Prostate gland (tissue), 2 donors: ENCODE results near the gene HMCES. TPM values are rescaled to one million over a fixed set of nuclear protein-coding genes. Genes with fewer than 3 reads are reported as not detected.
A peak's percentile ranks its signal among the peaks of the same experiment; 100 is the strongest.

Experiments
- DNase-seq: peaks from one replicate; pipeline ENCODE4 v3.0.0-alpha.2; 2019; ENCODE audit warnings: low spot score
- H3K27ac ChIP-seq, 2 donors: fragments of 200-600 bp; sonication (generic); 2 replicates each; pipeline ENCODE4 v1.5.1; 2017 to 2019
- H3K27me3 ChIP-seq: fragments of 200-600 bp; sonication (generic); replicated peaks from 2 replicates; pipeline ENCODE4 v1.5.1; 2019; ENCODE audit not compliant: insufficient read depth
- H3K36me3 ChIP-seq, 2 donors: fragments of 200-600 bp; sonication (generic); 1 replicate in 1 of 2; 2 replicates in 1 of 2; pipeline versions ENCODE4 v1.5.1 to v1.8.1; 2017 to 2019
- H3K4me1 ChIP-seq: fragments of 200-600 bp; sonication (generic); replicated peaks from 2 replicates; pipeline ENCODE4 v1.5.1; 2019
- H3K4me3 ChIP-seq, 2 donors: fragments of 200-600 bp; sonication (generic); 2 replicates each; pipeline ENCODE4 v1.5.1; 2017 to 2019
- H3K9me3 ChIP-seq: fragments of 200-600 bp; sonication (generic); 2 replicates; pipeline ENCODE4 v1.5.1; 2017
- CTCF ChIP-seq, 4 experiments: fragments of 200-600 bp in 2 of 4; fragments of 450-650 bp in 2 of 4; sonication (generic) in 2 of 4; IDR thresholded peaks; 1 replicate in 3 of 4; 2 replicates in 1 of 4; pipeline ENCODE4 v1.5.1; 2016 to 2019; ENCODE audit warnings: antibody characterized with exemption in 4 of 4, mild to moderate bottlenecking in 2 of 4, moderate library complexity in 2 of 4
- POLR2A ChIP-seq: fragments of 450-650 bp; IDR thresholded peaks from one replicate; pipeline ENCODE4 v1.6.1; 2016; ENCODE audit warnings: antibody characterized with exemption, mild to moderate bottlenecking
- POLR2AphosphoS5 ChIP-seq: sonication (generic); formaldehyde crosslinking; IDR thresholded peaks from one replicate; pipeline ENCODE4 v1.6.1; 2017; ENCODE audit warnings: antibody characterized with exemption
- WGBS: methylation state at CpG from one replicate; pipeline ENCODE4 v1.1.5; 2018; 5-methylcytosine and 5-hydroxymethylcytosine counted together
- intact Hi-C: fragments of 100-400 bp; cut with DNase I; formaldehyde crosslinking; loops from one replicate; pipeline ENCODE4 v1.14.2; 2022
- total RNA-seq, 2 donors: library from RNA; depleted of rRNA; stranded (reverse); fragments of >200 nt; gene quantifications; one replicate each; pipeline ENCODE4 v1.1.0, GENCODE V29; 2016

The HMCES gene
- total RNA-seq, 2 donors from 2014 or later, result 29.1 to 34.9 TPM

GRCh38 chr3:129276385-129276784, 2.3 kb upstream of the HMCES start:
- H3K9me3 ChIP-seq, result no peaks in the 10 kb centered on the region
- 65% methylated on average over 2 of the region's 2 CpGs for WGBS
- TF ChIP-seq POLR2AphosphoS5, result no peak
- no peak for TF ChIP-seq POLR2A
- TF ChIP-seq CTCF (IDR thresholded peaks at IDR 0.05), result no peak
- H3K4me3 ChIP-seq, result no peak overlapping the region
- H3K27me3 ChIP-seq, result no peaks in the 10 kb centered on the region
- no peaks in the 10 kb centered on the region for H3K4me1 ChIP-seq
- intact Hi-C loops, result no loop called here
- H3K36me3 ChIP-seq, result peaks cover 17 to 22% of the 10 kb centered on the region in 2 donors
- DNase-seq, result no peak
- no peak overlapping the region for H3K27ac ChIP-seq

GRCh38 chr3:129277829-129278271, 820 bp upstream of the HMCES start:
- Histone ChIP-seq H3K4me3 (peak overlapping the region in 1 of 2 donors; percentile 90), H3K27ac (peak overlapping the region; percentile 92 to 97), H3K9me3 (no peaks in the 10 kb centered on the region), H3K36me3 (peaks cover 8 to 9% of the 10 kb centered on the region in 2 donors), H3K27me3 (no peaks in the 10 kb centered on the region), H3K4me1 (no peaks in the 10 kb centered on the region)
- intact Hi-C loops, result loop anchor here (2.0 kb wide), 1 partner anchor 39 kb away; a partner anchor contains a TSS
- DNase-seq, result no peak
- WGBS, result 60% methylated on average over 11 of the region's 11 CpGs
- TF ChIP-seq CTCF (IDR thresholded peaks at IDR 0.05), result no peak
- TF ChIP-seq POLR2A, result no peak
- TF ChIP-seq POLR2AphosphoS5, result no peak

GRCh38 chr3:129278966-129279906, 566 bp downstream of the HMCES start:
- TF ChIP-seq POLR2A (no peak), POLR2AphosphoS5 (no peak), CTCF (IDR thresholded peaks at IDR 0.05) (no peak)
- H3K4me3 ChIP-seq, result peak overlapping the region; percentile 90 to 95
- peaks cover 2 to 4% of the 10 kb centered on the region in 2 donors for H3K36me3 ChIP-seq
- no peaks in the 10 kb centered on the region for H3K27me3 ChIP-seq
- under 1% methylated on average over 80 of the region's 82 CpGs for WGBS
- H3K27ac ChIP-seq, result peak overlapping the region; percentile 92 to 97
- H3K4me1 ChIP-seq, result no peaks in the 10 kb centered on the region
- no peaks in the 10 kb centered on the region for H3K9me3 ChIP-seq
- DNase-seq, result no peak
- intact Hi-C loops, result loop anchor here (2.0 kb wide), 1 partner anchor 38 kb away; a partner anchor contains a TSS

- Histone ChIP-seq H3K27me3 (no peaks in the 10 kb centered on the region), H3K27ac (no peak overlapping the region), H3K36me3 (peaks cover 0 to under 1% of the 10 kb centered on the region in 2 donors), H3K4me3 (peak overlapping the region; percentile 90 to 95), H3K4me1 (no peaks in the 10 kb centered on the region), H3K9me3 (no peaks in the 10 kb centered on the region)
- TF ChIP-seq POLR2AphosphoS5 (no peak), POLR2A (no peak), CTCF (IDR thresholded peaks at IDR 0.05) (no peak)
- 61% methylated on average over 2 of the region's 2 CpGs for WGBS
- intact Hi-C loops, result no loop called here
- DNase-seq, result no peak
These were observed 1.5 kb downstream of the HMCES start for GRCh38 chr3:129280183-129280582.
